ENCODE data around the gene PITRM1.
A peak's percentile ranks its signal among the peaks of the same experiment; 100 is the strongest.

DNA sequence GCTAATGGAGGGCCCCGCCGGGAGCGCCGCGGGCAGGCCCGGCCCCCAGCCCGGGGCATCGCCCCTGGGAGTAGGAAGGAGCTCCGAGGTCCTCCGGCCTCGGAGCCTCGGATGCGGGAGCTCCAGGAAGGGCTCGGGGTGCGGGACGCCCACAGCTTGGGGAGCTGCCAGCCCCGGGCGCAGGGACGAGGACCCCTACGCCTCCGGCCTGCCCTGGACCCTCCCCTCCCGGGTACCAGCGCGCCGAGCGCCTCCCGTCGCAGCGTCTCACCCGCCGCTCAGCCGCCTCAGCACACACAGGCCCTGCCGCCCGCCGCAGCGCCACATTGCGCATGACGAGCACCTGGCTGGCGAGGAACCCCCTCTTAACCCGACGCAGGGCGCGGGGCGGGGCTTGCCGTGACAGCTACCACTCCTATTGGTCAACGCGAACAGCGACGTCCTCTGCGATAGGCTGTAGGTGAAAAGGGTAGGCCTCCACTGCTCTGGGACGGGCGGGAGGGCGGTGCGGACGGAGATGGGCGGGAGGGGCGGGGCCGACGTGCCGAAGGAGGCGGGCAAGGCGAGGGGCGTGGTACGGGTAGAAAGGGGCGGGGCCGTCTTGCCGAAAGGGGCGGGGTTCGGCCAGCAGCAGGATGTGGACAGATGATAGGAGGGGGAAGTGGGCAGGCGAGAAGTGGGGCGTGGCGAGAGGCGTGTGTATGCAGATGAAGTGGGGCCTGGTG, at the start of gene PITRM1:
- TF ChIP-seq, protein P1, sequence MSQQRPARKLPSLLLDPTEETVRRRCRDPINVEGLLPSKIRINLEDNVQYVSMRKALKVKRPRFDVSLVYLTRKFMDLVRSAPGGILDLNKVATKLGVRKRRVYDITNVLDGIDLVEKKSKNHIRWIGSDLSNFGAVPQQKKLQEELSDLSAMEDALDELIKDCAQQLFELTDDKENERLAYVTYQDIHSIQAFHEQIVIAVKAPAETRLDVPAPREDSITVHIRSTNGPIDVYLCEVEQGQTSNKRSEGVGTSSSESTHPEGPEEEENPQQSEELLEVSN (IDR thresholded peaks at IDR 0.05; ENCODE audit: borderline replicate concordance, low read depth): peak; percentile 39; the same call in 1 of the 2 replicates
- TF ChIP-seq, protein P2, sequence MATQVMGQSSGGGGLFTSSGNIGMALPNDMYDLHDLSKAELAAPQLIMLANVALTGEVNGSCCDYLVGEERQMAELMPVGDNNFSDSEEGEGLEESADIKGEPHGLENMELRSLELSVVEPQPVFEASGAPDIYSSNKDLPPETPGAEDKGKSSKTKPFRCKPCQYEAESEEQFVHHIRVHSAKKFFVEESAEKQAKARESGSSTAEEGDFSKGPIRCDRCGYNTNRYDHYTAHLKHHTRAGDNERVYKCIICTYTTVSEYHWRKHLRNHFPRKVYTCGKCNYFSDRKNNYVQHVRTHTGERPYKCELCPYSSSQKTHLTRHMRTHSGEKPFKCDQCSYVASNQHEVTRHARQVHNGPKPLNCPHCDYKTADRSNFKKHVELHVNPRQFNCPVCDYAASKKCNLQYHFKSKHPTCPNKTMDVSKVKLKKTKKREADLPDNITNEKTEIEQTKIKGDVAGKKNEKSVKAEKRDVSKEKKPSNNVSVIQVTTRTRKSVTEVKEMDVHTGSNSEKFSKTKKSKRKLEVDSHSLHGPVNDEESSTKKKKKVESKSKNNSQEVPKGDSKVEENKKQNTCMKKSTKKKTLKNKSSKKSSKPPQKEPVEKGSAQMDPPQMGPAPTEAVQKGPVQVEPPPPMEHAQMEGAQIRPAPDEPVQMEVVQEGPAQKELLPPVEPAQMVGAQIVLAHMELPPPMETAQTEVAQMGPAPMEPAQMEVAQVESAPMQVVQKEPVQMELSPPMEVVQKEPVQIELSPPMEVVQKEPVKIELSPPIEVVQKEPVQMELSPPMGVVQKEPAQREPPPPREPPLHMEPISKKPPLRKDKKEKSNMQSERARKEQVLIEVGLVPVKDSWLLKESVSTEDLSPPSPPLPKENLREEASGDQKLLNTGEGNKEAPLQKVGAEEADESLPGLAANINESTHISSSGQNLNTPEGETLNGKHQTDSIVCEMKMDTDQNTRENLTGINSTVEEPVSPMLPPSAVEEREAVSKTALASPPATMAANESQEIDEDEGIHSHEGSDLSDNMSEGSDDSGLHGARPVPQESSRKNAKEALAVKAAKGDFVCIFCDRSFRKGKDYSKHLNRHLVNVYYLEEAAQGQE (IDR thresholded peaks at IDR 0.05): no peak
- TF ChIP-seq, protein P3, sequence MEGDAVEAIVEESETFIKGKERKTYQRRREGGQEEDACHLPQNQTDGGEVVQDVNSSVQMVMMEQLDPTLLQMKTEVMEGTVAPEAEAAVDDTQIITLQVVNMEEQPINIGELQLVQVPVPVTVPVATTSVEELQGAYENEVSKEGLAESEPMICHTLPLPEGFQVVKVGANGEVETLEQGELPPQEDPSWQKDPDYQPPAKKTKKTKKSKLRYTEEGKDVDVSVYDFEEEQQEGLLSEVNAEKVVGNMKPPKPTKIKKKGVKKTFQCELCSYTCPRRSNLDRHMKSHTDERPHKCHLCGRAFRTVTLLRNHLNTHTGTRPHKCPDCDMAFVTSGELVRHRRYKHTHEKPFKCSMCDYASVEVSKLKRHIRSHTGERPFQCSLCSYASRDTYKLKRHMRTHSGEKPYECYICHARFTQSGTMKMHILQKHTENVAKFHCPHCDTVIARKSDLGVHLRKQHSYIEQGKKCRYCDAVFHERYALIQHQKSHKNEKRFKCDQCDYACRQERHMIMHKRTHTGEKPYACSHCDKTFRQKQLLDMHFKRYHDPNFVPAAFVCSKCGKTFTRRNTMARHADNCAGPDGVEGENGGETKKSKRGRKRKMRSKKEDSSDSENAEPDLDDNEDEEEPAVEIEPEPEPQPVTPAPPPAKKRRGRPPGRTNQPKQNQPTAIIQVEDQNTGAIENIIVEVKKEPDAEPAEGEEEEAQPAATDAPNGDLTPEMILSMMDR (IDR thresholded peaks at IDR 0.05): no peak
- TF ChIP-seq MAFK (IDR thresholded peaks at IDR 0.05; ENCODE audit: partially characterized antibody): no peak
